HCT116 (cell line): ENCODE measurements around the gene ILDR2. TPM values are rescaled to one million over a fixed set of nuclear protein-coding genes. Genes with fewer than 3 reads are reported as not detected.

ENCODE experiments used
- ATAC-seq: fragments of 200-7000 bp; cut with Tn5 transposase; 2 replicates; pipeline ENCODE4 v1.9.1; 2020; ENCODE audit warnings: mild to moderate bottlenecking, moderate library complexity
- BruUV-seq: library from RNA; stranded (reverse); fragments of 400-500 nt; replicated peaks from 2 replicates; lab custom pipeline; 2021; lab: Mats Ljungman, UMichigan
- CTCF ChIA-PET: fragments of 300-600 bp; sonication (Branson Sonifier 250); formaldehyde crosslinking; loops from one replicate; lab custom pipeline; 2021; ENCODE audit warnings: antibody characterized with exemption; lab: Charles Lee
- POLR2A ChIA-PET: fragments of 300-600, 350-600 bp; sonication (Branson Sonifier 250); formaldehyde crosslinking; loops from one replicate; lab custom pipeline; 2021; ENCODE audit warnings: antibody characterized with exemption; lab: Charles Lee
- RAD21 ChIA-PET, 2 experiments: fragments of 300-600 bp; sonication (Branson Sonifier 250); formaldehyde crosslinking; loops; one replicate each; lab custom pipeline; 2023; ENCODE audit warnings: low total read pairs in 2 of 2; ENCODE audit not compliant: uncharacterized antibody in 2 of 2, unreplicated experiment in 2 of 2, low non-redundant PET in 1 of 2; lab: Charles Lee
- DNase-seq: peaks from one replicate; pipeline ENCODE4 v3.0.0-alpha.2; 2010; ENCODE audit warnings: low read depth, low spot score
- H2AFZ ChIP-seq: fragments of 200-600 bp; shearing (Covaris generic), sonication (generic); 2 replicates; pipeline ENCODE4 v1.6.1; 2017; ENCODE audit warnings: low read depth, mixed run types, mixed read lengths, antibody characterized with exemption, low read length; ENCODE audit not compliant: poor library complexity, severe bottlenecking
- H3K27ac ChIP-seq: 2 replicates; pipeline ENCODE4 v1.5.1; 2012; ENCODE audit warnings: low read depth, low read length
- H3K27me3 ChIP-seq: fragments of 200-600 bp; sonication (generic); 2 replicates; pipeline ENCODE4 v1.6.1; 2016; ENCODE audit warnings: mixed run types, low read length, mixed read lengths; ENCODE audit not compliant: insufficient read depth
- H3K36me3 ChIP-seq, 2 experiments: fragments of 200-500 bp in 1 of 2; fragments of 200-600 bp in 1 of 2; sonication (Bioruptor generic) in 1 of 2; sonication (generic) in 1 of 2; 2 replicates each; pipeline versions ENCODE4 v1.5.1 to v1.6.1; 2014 to 2016; ENCODE audit warnings: low read length in 2 of 2, inconsistent platforms in 1 of 2, mixed read lengths in 1 of 2, mixed run types in 1 of 2; ENCODE audit not compliant: insufficient read depth in 2 of 2, control insufficient read depth in 1 of 2
- H3K4me1 ChIP-seq, 2 experiments: fragments of 200-600 bp in 1 of 2; sonication (generic) in 1 of 2; 2 replicates each; pipeline versions ENCODE4 v1.5.1 to v1.6.1; 2012 to 2017; ENCODE audit warnings: low read length in 2 of 2, inconsistent platforms in 1 of 2, mild to moderate bottlenecking in 1 of 2, mixed read lengths in 1 of 2, mixed run types in 1 of 2, moderate library complexity in 1 of 2; ENCODE audit not compliant: insufficient read depth in 2 of 2, control insufficient read depth in 1 of 2
- H3K4me2 ChIP-seq: fragments of 200-600 bp; sonication (generic); 2 replicates; pipeline ENCODE4 v1.6.1; 2017; ENCODE audit warnings: mixed run types, low read length, mixed read lengths
- H3K4me3 ChIP-seq, 2 experiments: fragments of 200-600 bp in 1 of 2; sonication (generic) in 1 of 2; replicated peaks in 1 of 2; 2 replicates each; pipeline ENCODE4 v1.5.1; 2011 to 2016; ENCODE audit warnings: low read length in 2 of 2, control low read depth in 1 of 2, low read depth in 1 of 2, mild to moderate bottlenecking in 1 of 2, mixed read lengths in 1 of 2, mixed run types in 1 of 2
- H3K79me2 ChIP-seq: fragments of 200-600 bp; sonication (generic); 2 replicates; pipeline ENCODE4 v1.6.1; 2017; ENCODE audit warnings: mild to moderate bottlenecking, mixed run types, low read length, moderate library complexity, mixed read lengths; ENCODE audit not compliant: insufficient read depth
- H3K9ac ChIP-seq: fragments of 200-600 bp; sonication (generic); 2 replicates; pipeline ENCODE4 v1.6.1; 2016; ENCODE audit warnings: low read length, mixed read lengths
- H3K9me2 ChIP-seq: fragments of 200-600 bp; sonication (generic), shearing (Covaris generic); 2 replicates; pipeline ENCODE4 v1.6.1; 2017; ENCODE audit warnings: mixed run types, mild to moderate bottlenecking, moderate library complexity; ENCODE audit not compliant: insufficient read depth
- H3K9me3 ChIP-seq, 2 experiments: fragments of 200-500 bp in 1 of 2; fragments of 200-600 bp in 1 of 2; sonication (Bioruptor generic) in 1 of 2; sonication (generic) in 1 of 2; 2 replicates each; pipeline ENCODE4 v1.6.1; 2014 to 2017; ENCODE audit warnings: low read length in 2 of 2, mixed read lengths in 2 of 2, inconsistent platforms in 1 of 2, low read depth in 1 of 2, mild to moderate bottlenecking in 1 of 2, mixed run types in 1 of 2, moderate library complexity in 1 of 2; ENCODE audit not compliant: control insufficient read depth in 1 of 2, insufficient read depth in 1 of 2
- H4K20me1 ChIP-seq: fragments of 200-600 bp; sonication (generic), shearing (Covaris generic); 2 replicates; pipeline ENCODE4 v1.6.1; 2017; ENCODE audit warnings: mixed run types, mild to moderate bottlenecking, moderate library complexity; ENCODE audit not compliant: insufficient read depth
- CBX3 ChIP-seq: IDR thresholded peaks from 2 replicates; pipeline ENCODE4 v1.6.1; 2012; ENCODE audit warnings: low read depth
- EGR1 ChIP-seq: IDR thresholded peaks from 2 replicates; pipeline ENCODE4 v1.6.1; 2012; ENCODE audit warnings: low read depth
- EZH2 ChIP-seq: fragments of 200-600 bp; sonication (generic); IDR thresholded peaks from 2 replicates; pipeline ENCODE4 v1.6.1; 2017; ENCODE audit warnings: antibody characterized with exemption, mixed run types
- EZH2phosphoT487 ChIP-seq: fragments of 200-600 bp; IDR thresholded peaks from 2 replicates; pipeline ENCODE4 v1.6.1; 2018; ENCODE audit warnings: antibody characterized with exemption, borderline replicate concordance
- FOSL1 ChIP-seq: IDR thresholded peaks from 2 replicates; pipeline ENCODE4 v1.6.1; 2012; ENCODE audit warnings: low read depth
- JUND ChIP-seq: IDR thresholded peaks from 2 replicates; pipeline ENCODE4 v1.6.1; 2012
- RAD21 ChIP-seq: IDR thresholded peaks from 2 replicates; pipeline ENCODE4 v1.6.1; 2012; ENCODE audit warnings: low read depth, mild to moderate bottlenecking
- SIN3A ChIP-seq: IDR thresholded peaks from 2 replicates; pipeline ENCODE4 v1.6.1; 2012; ENCODE audit warnings: low read depth
- SRF ChIP-seq: IDR thresholded peaks from 2 replicates; pipeline ENCODE4 v1.6.1; 2012; ENCODE audit warnings: low read depth
- ZFX ChIP-seq: fragments of 450-650 bp; IDR thresholded peaks from 2 replicates; pipeline ENCODE4 v1.6.1; 2017
- intact Hi-C: fragments of 100-400 bp; cut with micrococcal nuclease; formaldehyde crosslinking; loops from 2 replicates; pipeline ENCODE4 v1.10.0; 2022
- total RNA-seq: library from RNA; stranded (reverse); gene quantifications from one replicate; pipeline ENCODE4 v1.2.1, GENCODE V29; 2021; ENCODE audit not compliant: unreplicated experiment
- TF ChIP-seq, protein P1 (sequence below), 3 experiments: fragments of 200-600 bp in 1 of 3; sonication (generic) in 1 of 3; IDR thresholded peaks in 2 of 3; conservative IDR thresholded peaks in 1 of 3; 2 replicates each; pipeline ENCODE4 v1.5.1; 2012 to 2017; ENCODE audit warnings: low read depth in 2 of 3, low read length in 2 of 3, antibody characterized with exemption in 1 of 3, borderline replicate concordance in 1 of 3, control low read depth in 1 of 3, mild to moderate bottlenecking in 1 of 3, mixed read lengths in 1 of 3, mixed run types in 1 of 3, moderate library complexity in 1 of 3; ENCODE audit not compliant: insufficient read depth in 1 of 3
- TF ChIP-seq, protein P2 (sequence below): IDR thresholded peaks from 2 replicates; pipeline ENCODE4 v1.6.1; 2012

Gene ILDR2
- total RNA-seq, 1 experiment from 2014 or later: 2.4 TPM

DNA sequence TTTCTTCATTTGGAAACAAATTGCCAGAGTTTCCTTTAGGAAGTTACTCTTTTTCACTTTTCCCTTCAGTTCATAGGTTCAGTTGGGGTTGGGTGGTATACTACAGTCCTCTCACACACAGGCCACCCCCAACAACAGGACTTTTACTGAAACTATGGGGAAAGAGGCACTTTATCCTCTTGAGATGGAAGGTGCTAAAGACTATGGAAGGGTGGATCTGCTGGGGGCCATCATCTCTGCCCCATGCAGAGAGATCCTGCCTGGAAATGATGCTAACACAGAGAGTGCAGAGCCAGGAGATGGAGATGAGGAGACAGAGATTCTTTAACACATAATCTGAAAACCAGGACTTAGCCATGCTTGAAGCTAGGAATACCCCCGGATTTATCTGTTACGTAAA lies 24.3 kb downstream of the ILDR2 start (continued):
- TF ChIP-seq, protein P1, sequence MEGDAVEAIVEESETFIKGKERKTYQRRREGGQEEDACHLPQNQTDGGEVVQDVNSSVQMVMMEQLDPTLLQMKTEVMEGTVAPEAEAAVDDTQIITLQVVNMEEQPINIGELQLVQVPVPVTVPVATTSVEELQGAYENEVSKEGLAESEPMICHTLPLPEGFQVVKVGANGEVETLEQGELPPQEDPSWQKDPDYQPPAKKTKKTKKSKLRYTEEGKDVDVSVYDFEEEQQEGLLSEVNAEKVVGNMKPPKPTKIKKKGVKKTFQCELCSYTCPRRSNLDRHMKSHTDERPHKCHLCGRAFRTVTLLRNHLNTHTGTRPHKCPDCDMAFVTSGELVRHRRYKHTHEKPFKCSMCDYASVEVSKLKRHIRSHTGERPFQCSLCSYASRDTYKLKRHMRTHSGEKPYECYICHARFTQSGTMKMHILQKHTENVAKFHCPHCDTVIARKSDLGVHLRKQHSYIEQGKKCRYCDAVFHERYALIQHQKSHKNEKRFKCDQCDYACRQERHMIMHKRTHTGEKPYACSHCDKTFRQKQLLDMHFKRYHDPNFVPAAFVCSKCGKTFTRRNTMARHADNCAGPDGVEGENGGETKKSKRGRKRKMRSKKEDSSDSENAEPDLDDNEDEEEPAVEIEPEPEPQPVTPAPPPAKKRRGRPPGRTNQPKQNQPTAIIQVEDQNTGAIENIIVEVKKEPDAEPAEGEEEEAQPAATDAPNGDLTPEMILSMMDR (IDR thresholded peaks at IDR 0.05 in 2 of 3, conservative IDR thresholded peaks at IDR 0.05 in 1 of 3; ENCODE audit: borderline replicate concordance in 1 of 3, insufficient read depth in 1 of 3, low read depth in 2 of 3, low read length in 2 of 3): no peak
- TF ChIP-seq FOSL1 (no peak), EGR1 (no peak), EZH2 (no peak), ZFX (no peak)

DNA sequence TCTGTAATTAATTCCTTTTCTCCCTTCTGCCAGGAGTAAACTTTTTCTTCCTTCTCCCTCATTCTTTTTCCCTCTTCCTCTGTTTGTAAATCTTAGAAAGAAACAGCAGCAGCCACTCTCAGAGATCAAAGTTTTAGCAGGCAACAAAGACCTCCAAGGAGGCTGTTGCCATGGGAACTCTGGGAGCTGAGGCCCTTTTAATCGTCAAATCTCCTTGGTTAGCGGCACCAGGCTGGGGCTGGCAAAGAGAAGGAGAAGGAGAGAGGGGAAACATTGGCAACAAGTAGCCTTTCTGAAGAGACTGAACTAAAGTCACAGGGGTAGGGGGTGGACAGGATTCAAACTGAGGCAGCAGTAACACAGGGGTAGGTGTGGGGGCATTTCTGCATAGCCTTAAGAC lies 25.2 kb downstream of the ILDR2 start:
- no peaks in the 10 kb centered on the region for H3K9me3 ChIP-seq
- H3K9me2 ChIP-seq: no peaks in the 10 kb centered on the region
- RAD21 ChIA-PET: no interaction called here
- no peaks in the 10 kb centered on the region for H4K20me1 ChIP-seq
- no peak overlapping the region for H3K4me3 ChIP-seq
- peaks cover 7 to 14% of the 10 kb centered on the region in 2 experiments for H3K4me1 ChIP-seq
- H3K9ac ChIP-seq: no peak overlapping the region
- ATAC-seq (no peak), DNase-seq (no peak)
- no peaks in the 10 kb centered on the region for H3K79me2 ChIP-seq
- no peak overlapping the region for H3K27ac ChIP-seq
- no TSS peak for BruUV-seq
- no peak overlapping the region for H3K4me2 ChIP-seq
- CTCF ChIA-PET: no interaction called here
- no peaks in the 10 kb centered on the region for H3K27me3 ChIP-seq
- H3K36me3 ChIP-seq: no peaks in the 10 kb centered on the region
- intact Hi-C loops: no loop called here
- TF ChIP-seq RAD21: no peak
- TF ChIP-seq SIN3A: no peak
- POLR2A ChIA-PET: no interaction called here
- H2AFZ ChIP-seq: no peak overlapping the region

DNA sequence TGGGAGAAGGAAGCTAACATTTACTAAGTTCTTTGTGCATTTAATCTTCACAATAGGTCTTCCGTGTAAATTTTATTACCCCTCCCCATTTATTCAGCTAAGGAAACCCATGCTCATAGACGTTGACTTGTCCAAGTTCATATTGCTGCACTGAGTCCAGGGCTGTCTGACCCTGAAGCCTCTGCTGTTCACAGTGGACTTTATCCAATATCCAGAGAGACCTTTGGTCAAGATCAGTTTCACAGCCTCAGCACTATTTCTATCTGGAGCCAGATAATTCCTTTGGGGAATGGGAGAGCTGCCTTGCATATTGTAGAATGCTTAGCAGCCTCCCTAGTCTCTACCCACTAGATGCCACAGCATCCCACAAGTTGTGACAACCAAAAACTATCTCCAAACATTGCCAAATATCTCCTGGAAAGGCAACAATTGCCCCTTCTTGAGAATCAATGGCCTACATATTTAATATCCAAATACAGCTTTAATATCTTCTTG lies 26.4 kb downstream of the ILDR2 start:
- no peak overlapping the region for H3K27ac ChIP-seq
- RAD21 ChIA-PET: no interaction called here
- no peak for DNase-seq
- H3K4me1 ChIP-seq: peaks cover 7 to 14% of the 10 kb centered on the region in 2 experiments
- H3K36me3 ChIP-seq: no peaks in the 10 kb centered on the region
- H3K9ac ChIP-seq: no peak overlapping the region
- no peak for ATAC-seq
- CTCF ChIA-PET: no interaction called here
- H3K27me3 ChIP-seq: no peaks in the 10 kb centered on the region
- H3K9me2 ChIP-seq: no peaks in the 10 kb centered on the region
- no peaks in the 10 kb centered on the region for H3K79me2 ChIP-seq
- POLR2A ChIA-PET: no interaction called here
- H4K20me1 ChIP-seq: no peaks in the 10 kb centered on the region
- H3K4me2 ChIP-seq: no peak overlapping the region
- H3K4me3 ChIP-seq: no peak overlapping the region
- TF ChIP-seq SIN3A: no peak
- no peak for TF ChIP-seq EZH2phosphoT487
- no peak for TF ChIP-seq SRF
- TF ChIP-seq CBX3: no peak
- no peak for TF ChIP-seq JUND
- no peak for TF ChIP-seq EGR1
- TF ChIP-seq, protein P2, sequence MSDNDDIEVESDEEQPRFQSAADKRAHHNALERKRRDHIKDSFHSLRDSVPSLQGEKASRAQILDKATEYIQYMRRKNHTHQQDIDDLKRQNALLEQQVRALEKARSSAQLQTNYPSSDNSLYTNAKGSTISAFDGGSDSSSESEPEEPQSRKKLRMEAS: no peak
- TF ChIP-seq FOSL1: no peak
- TF ChIP-seq, all 23 proteins: peak for 0
- Histone ChIP-seq H3K9me3 (no peaks in the 10 kb centered on the region), H2AFZ (no peak overlapping the region)
- intact Hi-C loops: no loop called here
- no TSS peak for BruUV-seq
